HG03558 (cell line): Measurements from ENCODE around the gene PGLYRP4.
"Not testable (repeated sequence)": the region's sequence is repeated elsewhere in the genome, so short reads cannot be mapped to it uniquely, and the experiment has no call there.

ENCODE experiments used
- ATAC-seq: cut with Tn5 transposase; IDR thresholded peaks from one replicate; pipeline ENCODE4 v1.9.1; 2021; ENCODE audit warnings: moderate number of reproducible peaks; ENCODE audit not compliant: unreplicated experiment; ENCODE audit errors: extremely low read depth

Gene PGLYRP4

DNA sequence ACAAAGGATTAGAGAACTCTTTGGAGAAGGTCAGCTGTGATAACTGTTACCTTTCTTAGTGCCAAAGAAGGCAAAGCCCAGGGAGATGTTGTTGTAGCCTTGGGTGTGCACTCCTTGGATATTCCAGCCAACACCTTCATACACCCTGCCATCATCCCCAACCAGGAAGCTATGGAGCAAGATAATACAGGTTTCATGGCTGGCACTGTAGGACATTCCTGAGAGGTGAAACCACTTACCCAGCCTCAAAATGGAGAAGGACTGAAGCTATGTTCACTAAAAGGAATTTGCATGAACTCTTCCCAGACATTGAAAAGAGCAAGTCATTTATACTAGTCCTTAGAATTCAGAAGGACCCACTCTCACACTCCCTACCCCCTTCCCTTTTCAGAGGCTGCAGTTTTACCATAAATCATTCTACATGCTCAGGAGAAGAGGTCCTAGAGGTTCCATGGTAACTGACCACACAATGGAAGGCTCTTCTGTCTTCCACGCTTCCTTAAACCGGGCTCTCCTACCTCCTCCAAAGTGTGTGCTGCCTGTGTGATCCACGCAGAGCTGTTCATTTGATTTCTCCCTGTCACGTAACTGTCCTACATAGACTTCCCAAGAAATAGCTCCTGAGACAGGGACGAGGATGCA lies 5.5 kb downstream of the PGLYRP4 start:
- no peak for ATAC-seq

DNA sequence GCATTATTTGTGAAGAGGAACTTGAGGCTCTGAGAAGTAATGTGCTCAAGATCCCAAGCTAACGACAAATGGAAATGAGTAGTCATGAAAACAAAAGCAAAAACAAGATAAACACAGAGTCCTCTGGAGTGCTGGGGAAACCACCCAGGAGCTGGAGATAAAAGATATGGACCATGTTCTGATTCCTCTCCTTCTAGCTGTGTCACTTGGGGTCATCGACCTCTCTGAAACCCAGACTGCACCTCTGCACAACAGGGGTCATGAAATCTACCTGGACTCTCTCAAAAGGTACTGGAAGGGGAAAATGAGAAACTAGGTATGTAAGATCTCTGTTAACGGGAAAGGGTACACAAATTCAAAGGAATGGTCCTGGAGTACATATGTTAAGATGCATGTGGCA lies 6.5 kb downstream of the PGLYRP4 start:
- ATAC-seq, result no peak

DNA sequence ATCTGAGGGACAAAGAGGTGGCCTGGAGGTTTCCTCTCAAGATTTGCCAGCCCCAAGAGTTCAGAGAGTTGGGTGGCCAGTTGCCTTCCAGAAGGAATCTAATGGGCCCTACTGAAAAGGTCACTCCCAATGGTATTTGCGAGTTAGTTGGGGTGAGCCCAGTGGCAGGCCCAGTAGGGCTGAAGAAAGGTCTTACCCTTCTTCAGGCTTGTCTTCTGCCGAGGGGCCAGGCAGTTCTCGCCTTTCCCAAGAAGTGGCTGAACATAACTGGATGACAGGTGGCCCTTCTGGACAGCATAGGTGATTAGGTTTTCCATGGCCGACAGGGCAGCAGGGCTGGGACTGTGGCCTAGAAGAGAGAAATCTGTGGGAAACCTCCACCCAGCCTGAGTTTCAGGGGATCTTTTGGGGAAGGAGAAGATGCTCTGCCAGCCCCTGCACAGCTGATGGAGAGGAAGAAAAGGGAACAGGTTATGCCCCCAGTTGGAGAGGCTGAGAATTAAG lies 7.2 kb downstream of the PGLYRP4 start:
- ATAC-seq, result no peak

DNA sequence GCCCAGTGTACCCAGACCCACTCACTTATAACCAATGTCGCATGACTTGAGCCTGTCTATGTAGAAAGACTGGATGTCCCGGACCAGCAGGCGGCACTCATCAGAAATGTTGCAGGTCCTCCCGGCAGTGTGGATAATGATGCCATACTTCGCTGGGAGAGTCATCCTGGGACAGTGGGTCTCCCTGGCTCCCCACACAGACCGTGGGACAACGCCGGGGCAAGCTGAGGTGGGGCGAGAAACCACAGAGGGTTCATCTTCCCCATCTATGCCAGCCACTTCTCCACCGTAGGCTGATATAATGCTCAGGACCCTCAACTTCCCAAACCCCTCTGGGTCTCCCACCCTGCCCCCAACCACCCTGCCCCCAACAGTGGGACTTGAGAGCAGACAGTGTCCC lies 8.3 kb downstream of the PGLYRP4 start:
- ATAC-seq, result no peak

DNA sequence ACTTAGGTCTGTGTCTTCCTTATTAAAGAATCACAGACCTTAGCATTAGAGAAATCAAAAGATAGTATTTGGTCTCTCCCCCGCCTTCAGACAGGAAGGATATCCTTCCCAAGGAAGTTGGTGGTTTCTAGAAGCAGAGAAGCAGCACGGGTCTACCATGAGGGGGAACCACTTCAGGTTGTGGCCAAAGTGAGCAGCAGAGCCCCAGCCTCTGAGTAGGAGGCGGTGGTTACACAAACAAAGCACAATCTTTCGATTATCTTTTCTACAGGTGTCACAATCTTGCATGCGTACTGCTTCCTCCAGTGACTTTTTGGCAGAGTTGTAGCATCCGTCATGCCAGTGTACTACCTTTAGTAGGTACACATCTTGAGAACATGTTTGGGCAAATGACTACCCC lies 8.8 kb downstream of the PGLYRP4 start:
- ATAC-seq, result no peak

DNA sequence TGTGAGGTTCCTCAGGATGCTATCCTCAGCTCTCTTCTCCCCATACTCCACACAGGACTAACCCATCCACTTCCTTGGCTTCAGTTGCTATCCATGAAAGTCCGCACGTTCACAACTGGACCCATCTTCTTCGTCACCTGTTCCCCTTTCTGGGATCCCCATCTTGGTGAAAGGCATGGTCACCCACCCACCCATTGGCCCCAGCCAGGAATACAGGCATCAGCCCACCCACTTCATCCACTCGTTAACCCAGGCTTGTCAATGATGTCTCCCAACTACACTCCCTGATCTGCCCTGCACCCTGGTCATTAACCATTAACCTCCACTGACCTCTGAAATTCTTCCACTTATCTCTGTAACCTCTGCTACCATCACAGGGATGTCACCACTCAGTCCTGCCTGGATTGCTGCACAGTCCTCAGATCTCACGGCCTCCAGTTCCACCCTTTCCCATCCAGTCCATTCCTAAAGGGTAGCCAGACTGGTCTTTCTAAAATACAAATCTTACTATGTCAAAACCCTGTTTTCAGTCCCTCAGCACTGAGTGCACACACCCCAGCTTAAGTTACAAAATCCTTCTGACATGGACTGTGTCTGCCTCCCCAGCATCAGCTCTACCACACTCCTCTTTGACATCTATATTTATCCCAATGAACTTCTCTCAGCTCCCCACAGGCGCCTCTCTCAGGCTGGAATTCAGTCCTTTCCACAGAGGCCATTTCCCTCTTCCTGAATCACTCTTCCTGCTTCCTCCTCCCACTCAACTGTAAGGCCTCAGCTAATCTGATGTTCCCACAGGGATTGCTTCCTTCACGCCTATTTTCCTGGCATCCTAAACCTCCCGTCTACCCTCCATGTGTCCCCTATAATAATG lies 10.4 kb downstream of the PGLYRP4 start:
- ATAC-seq, result no peak

DNA sequence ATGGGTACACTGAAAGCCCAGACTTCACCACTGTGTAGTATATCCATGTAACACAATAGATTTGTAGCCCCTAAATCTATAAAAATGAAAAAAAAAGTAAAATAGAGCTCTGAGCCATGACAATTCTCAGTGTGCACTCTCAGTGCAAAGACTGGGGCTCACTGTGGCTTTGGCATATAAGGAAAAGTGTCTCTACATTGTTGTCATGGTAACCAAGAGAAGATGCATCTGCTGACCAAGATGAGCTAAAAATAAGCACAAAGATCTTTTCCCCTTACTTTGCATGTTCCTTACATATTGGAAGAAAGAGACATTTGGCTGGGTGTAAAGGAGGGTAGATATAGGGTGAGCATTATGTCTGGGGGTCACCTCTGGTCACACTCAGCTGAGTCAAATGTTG lies 12.0 kb downstream of the PGLYRP4 start:
- no peak for ATAC-seq

DNA sequence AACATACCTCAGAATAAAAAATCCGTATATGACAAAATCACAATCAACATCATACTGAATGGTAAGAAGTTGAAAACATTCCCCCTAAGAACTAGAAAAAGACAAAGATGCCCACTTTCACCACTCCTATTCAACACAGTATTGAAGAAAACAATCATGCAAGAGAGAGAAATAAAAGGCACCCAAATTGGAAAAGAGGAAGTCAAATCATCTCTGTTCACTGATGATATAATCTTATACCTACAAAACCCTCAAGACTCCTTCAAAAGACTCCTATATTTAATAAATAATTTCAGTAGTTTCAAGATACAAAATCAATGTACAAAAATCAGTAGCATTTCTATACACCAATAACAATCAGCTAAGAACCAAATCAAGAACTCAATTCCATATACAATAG lies 14.7 kb downstream of the PGLYRP4 start:
- no peak for ATAC-seq

DNA sequence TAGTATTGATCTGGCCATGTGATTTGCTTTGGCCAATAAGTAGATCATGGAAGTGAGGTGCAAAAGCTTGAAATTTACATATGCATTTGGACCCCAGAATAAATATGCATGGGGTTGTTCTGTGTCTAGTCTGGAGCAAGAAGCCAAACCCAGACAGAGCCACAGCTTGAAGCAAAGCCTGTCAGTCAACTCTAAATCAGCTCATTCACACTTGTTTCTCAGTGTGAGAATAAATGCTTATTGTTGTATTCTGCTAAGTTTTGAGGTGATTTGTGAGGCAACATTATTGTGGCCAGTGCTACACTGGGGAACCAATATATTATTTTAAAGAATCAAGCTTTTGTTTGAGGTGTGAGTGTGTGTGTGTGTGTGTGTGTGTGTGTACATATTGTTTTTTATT lies 23.7 kb downstream of the PGLYRP4 start:
- no peak for ATAC-seq

DNA sequence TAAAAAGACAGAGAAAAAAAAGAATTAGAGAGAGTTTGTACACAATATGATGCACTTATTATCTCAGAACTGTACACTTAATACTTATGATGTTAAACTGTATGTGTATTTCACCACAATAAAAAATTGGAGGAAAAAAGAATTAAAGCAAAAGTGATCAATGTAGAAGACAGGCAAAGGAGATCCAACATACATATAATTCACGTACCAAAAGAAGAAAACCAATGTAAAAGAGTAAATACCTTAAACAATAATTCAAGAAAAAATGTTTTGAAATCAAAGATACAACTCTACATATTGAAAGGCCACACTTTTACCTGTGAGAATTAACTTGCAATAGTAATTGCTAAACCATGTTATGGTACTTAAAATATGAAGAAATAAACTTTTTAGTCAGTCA lies 26.1 kb downstream of the PGLYRP4 start:
- no peak for ATAC-seq

DNA sequence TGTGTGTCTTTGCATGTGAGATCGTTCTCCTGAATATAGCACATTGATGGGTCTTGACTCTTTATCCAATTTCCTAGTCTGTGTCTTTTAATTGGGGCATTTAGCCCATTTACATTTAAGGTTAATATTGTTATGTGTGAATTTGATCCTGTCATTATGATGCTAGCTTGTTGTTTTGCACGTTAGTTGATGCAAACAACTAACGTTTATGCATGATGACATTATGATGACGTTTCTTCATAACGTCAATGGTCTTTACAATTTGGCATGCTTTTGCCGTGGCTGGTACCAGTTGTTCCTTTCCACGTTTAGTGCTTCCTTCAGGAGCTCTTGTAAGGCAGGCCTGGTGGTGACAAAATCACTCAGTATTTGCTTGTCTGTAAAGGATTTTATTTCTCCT lies 30.5 kb downstream of the PGLYRP4 start:
- ATAC-seq, result not testable (repeated sequence)

DNA sequence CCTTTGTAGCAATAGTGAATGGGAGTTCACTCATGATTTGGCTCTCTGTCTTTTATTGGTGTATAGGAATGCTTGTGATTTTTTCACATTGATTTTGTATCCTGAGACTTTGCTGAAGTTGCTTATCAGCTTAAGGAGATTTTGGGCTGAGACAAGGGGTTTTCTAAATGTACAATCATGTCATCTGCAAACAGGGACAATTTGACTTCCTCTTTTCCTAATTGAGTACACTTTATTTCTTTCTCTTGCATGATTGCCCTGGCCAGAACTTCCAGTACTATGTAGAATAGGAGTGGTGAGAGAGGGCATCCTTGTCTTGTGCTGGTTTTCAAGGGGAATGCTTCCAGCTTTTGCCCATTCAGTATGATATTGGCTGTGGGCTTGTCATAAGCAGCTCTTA lies 32.6 kb downstream of the PGLYRP4 start:
- ATAC-seq, result not testable (repeated sequence)

DNA sequence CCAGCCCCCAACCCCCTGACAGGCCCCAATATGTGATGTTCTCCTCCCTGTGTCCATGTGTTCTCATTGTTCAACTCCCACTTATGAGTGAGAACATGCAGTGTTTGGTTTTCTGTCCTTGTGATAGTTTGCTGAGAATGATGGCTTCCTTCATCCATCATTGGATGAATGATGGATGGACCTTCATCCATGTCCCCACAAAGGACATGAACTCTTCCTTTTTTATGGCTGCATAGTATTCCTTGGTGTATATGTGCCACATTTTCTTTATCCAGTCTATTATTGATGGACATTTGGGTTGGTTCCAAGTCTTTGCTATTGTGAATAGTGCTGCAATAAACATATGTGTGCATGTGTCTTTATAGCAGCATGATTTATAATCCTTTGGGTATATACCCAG lies 34.3 kb downstream of the PGLYRP4 start:
- ATAC-seq, result not testable (repeated sequence)

DNA sequence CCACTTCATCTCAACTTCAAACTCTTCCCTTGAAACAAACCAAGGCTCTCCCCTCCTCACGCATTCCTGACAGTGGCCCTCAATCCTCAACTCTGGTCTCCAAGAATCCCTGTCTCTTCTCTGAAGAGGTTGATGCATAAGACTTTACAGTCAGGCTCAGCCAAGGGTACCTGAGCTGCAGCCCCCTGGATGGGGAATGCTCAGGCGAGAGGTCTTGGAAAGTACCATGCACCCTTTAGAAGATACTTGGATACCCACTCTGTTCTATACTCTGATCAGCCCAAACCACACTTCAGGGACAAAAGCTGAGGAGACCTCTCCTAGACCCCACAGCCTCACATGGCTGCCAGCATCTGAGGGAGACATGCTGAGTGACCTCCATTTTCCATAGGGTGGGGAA lies 35.4 kb downstream of the PGLYRP4 start:
- ATAC-seq, result no peak

DNA sequence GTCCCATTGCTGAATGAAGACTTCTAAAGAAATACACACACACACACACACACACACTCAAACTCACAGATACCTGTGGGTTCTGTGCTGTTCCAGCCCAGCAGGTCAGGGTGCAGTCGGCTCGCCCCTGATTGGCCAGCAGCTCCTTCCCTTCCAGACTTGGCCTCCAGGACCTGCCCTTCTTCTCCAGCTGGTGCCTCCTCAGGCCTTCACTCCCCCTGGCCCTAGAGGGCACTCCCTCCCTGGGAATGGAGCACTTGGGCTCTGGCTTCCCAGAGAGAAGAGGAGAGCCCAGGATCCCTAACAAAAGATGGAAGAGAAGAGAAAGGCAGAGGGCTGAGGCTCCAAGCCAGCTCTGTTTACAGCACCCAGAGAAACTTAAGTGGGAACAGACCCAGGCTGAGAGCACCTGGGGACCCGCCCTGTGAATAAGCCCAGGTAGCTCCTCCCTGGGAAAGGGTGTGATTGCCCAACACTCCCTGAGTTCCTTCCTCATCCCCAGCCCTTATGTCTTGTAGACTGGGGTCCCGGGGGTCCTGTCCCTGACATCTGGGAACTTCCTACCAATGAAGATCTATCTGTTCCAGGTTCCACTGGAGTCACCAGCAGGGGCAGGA lies 36.0 kb downstream of the PGLYRP4 start, which contains the start of gene PGLYRP3:
Gene PGLYRP3, minus strand, starts transcription at position 383 of the 617 bp plus-strand sequence. CDS start 2,287 bp downstream, outside the sequence.
- no peak for ATAC-seq

DNA sequence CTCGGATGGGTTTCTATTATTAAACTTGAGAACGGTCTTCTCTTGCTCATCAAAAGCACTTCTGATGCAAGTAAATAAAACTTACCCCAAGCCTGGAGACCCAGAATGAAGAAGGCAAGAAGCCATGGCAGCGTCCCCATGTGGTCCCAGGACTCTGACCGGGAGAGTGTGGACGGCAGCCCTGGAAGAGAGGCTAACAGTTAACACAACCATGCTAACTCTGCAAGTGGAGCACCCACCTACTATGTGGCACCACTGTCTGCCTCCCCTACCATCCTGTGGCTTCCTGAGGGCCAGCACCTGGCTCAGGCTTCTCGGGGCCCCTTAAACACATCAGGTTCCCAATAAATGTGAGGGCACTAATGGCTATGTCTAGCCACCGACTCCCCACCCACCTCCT lies 38.1 kb downstream of the PGLYRP4 start:
- ATAC-seq, result no peak

DNA sequence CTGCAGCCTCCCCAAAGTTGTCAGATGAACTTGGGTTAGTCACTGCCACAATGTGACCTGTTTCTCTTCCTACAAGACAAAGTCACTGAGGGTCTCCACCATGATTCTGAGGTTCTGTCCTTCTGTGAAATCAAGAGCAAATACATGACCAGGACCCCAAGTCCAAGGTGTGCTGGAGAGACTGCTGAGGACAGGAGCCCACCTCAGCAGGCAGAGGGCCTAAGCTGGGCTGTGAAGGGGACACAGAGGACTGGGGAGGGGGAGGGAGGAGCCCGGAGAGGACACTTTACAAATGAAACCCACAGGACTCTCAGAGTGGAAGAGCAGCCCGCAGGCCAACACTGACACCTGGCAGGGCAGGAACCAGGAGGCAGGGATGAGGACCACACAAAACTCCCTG lies 39.2 kb downstream of the PGLYRP4 start:
- no peak for ATAC-seq

DNA sequence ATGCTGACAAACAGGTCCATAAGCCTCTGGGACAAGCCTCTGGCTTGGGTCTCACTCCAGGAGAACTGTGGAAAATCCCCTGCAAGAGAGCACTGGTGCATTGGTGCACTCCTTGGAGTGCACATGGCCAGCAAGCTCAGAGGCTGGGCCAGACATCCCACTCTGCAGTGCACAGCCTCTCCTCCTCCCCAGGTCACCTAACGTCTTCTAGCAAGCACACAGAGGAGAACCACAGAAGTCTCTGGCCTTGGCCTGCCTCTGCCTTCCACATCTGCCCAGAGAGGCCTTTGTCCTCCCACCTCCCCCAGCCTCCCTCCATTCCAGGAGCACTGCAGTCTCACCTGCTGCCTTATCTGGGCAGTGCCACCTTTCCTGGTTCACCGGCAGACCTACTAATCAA lies 40.1 kb downstream of the PGLYRP4 start:
- no peak for ATAC-seq

DNA sequence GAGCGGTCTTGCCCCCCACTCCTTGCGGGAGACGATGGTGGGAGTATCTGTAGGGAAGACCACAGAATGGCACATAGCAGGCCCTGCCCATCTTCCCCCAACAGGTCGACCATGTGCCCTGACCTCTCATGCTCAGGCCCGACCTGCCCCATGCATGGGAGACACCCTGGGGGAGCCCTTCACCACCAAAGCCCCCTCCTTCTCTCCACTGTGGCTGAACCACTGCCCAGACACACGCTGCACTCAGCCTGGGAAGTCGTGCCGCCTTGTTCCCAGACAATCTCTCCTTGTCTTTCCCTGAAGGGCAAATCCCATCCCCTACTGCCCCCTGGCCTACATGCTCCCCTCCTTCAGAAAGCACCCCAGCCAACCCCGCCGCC lies 41.4 kb downstream of the PGLYRP4 start:
- ATAC-seq, result no peak

DNA sequence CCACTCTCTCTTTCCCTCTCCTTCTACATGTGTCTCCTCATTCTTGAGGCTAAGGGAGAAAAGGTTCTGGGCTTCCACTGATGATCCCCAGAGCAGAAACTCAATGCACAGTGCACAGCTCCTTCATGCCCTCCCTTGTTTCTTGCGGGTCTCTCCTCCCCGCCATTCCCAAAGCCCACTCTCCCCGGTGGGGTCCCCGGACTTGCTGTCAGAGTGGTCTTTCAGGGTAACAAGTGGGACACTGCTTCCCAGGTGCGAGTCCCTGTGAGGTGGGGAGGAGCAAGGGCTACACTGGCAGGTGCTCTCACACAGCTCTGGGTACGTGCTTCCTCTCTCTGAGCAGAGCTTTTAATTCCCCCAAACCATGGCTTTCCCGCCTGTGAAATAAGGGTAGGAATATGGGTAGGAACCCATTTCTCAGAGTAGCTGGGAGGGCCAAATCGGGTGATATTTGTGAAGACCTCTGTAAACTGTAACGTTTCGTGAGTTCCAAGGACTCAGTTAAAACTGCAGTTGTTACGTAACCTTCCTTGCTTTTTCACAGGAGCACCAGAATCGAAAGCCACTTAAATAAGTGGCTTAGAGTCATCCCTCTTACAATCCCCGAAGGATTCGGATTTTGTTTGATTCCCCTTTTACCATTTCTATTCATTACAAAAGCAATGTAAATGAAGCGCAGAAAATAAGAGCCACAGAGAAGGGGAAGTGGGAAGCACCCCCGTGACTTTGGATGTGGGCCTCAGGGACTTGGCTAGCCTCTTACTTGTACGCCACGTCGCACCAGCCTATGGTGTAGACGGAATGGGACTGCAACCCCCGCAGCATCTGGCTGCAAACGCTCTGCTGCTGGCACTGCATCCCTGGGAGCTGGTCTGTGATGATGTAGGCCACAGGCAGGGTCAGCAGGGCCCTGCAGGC lies 42.1 kb downstream of the PGLYRP4 start:
- no peak for ATAC-seq
